Coronary artery (tissue), 2 donors: Measurements from ENCODE around the gene RAB27B.

Experiments used
- DNase-seq: peaks from one replicate; pipeline ENCODE4 v3.0.0-alpha.2; 2017; ENCODE audit warnings: low spot score
- H3K27ac ChIP-seq, 2 donors: fragments of 200-600 bp; sonication (generic); one replicate each; pipeline ENCODE4 v1.5.1; 2016 to 2019
- H3K4me3 ChIP-seq: fragments of 200-600 bp; sonication (generic); 2 replicates; pipeline ENCODE4 v1.5.1; 2016; ENCODE audit warnings: mild to moderate bottlenecking, moderate library complexity
- TF ChIP-seq, protein P1 (sequence below): fragments of 200-600 bp; sonication (generic); IDR thresholded peaks from one replicate; pipeline ENCODE4 v1.5.1; 2019; ENCODE audit warnings: antibody characterized with exemption

RAB27B gene

DNA sequence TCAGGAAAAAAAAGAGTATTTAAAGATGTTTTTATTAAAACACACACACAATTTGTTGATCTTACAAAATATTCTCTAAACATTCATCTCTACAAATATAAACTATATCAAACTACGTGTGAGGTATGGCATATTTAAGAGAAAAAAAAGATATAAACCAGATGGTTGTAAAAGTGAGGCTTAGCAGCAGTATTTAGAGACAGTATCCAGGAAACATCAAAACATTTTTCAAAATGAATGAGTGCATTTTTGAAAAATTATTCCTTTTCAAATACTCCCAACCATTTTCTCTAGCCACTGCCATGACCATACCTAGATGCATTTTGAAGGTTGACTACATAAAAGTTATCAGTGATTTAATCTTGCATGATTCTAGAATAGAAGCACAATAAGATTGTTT lies 38.2 kb upstream of the RAB27B start:
- TF ChIP-seq, protein P1, sequence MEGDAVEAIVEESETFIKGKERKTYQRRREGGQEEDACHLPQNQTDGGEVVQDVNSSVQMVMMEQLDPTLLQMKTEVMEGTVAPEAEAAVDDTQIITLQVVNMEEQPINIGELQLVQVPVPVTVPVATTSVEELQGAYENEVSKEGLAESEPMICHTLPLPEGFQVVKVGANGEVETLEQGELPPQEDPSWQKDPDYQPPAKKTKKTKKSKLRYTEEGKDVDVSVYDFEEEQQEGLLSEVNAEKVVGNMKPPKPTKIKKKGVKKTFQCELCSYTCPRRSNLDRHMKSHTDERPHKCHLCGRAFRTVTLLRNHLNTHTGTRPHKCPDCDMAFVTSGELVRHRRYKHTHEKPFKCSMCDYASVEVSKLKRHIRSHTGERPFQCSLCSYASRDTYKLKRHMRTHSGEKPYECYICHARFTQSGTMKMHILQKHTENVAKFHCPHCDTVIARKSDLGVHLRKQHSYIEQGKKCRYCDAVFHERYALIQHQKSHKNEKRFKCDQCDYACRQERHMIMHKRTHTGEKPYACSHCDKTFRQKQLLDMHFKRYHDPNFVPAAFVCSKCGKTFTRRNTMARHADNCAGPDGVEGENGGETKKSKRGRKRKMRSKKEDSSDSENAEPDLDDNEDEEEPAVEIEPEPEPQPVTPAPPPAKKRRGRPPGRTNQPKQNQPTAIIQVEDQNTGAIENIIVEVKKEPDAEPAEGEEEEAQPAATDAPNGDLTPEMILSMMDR: no peak
- no peak for DNase-seq
- H3K27ac ChIP-seq: no peak overlapping the region
- no peak overlapping the region for H3K4me3 ChIP-seq

DNA sequence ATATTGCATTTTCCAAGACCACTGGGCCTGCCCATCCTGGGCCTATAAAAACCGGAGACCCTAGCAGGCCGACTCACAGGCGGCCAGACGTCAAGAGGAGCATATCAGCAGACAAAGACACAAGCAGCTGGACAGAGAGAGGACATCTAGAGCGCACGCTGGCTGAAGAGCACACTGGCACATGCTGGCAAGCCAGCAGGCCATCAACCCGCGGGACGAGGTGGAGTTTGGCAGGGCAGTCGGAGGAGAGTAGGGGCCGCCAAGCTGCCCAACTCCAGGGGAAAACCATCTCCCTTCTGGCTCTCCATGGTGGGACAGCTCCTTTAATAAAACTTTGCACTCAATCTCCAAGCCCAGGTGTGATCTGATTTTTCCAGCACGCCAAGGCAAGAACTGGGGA lies 36.6 kb upstream of the RAB27B start:
- Histone ChIP-seq H3K4me3 (no peak overlapping the region), H3K27ac (no peak overlapping the region)
- no peak for DNase-seq
- TF ChIP-seq, protein P1: no peak

DNA sequence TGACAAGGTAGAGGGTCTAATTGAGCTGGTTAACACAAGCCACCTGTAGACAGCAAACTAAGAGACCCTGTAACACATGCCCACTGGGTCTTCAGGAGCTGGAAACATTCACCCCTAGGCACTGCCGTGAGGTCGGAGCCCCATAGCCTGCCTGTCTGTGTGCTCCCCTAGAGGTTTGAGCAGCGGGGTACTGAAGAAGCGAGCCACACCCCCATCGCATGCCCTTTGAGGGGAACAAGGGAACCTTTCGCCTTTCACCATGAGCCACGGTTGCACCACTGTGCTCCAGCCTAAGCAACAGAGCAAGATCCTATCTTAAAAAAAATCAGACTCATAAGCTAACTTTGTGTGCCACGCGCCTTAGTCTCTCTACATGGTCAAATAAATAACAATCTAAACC lies 36.2 kb upstream of the RAB27B start:
- DNase-seq: no peak
- TF ChIP-seq, protein P1: no peak
- Histone ChIP-seq H3K4me3 (no peak overlapping the region), H3K27ac (no peak overlapping the region)

DNA sequence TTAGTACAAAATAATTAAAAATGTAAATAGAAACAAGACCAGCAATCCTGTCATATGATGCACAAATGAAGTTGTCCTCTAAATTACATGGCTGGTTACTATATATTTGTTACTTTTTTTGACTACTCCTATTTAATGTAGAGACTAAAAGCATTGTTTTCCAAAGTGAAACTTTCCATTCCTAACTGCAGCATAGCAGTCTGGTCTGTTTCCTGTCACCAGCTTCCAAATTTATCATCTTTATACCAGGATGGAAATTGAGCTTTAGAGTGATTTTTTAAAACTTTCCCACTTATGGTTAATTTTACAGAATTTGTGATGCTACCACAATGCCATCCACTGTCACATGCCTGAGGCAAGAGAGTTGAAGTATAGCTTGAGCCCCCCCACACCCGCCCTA lies 33.5 kb upstream of the RAB27B start:
- TF ChIP-seq, protein P1: no peak
- Histone ChIP-seq H3K4me3 (no peak overlapping the region), H3K27ac (no peak overlapping the region)
- no peak for DNase-seq

DNA sequence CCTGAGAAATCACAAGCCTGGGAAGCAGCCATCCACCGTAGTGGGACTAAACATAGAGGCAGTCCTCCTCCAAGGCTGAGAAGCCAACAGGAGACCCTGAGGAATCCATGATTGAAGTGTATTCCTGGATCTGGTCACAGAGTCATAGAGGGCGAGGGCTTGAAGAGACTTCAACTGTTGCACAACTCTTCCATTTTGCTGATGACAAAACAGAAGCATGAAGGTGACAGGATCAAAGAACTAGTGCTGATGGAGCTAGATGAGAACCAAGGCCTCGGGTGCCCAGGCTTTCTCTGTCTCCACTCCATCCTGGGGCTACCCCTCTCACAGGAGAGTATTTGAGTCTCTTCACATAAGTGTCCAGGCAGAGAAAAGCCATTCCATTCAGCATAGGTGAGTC lies 30.1 kb upstream of the RAB27B start:
- DNase-seq: no peak
- TF ChIP-seq, protein P1: no peak
- no peak overlapping the region for H3K4me3 ChIP-seq
- H3K27ac ChIP-seq: no peak overlapping the region

DNA sequence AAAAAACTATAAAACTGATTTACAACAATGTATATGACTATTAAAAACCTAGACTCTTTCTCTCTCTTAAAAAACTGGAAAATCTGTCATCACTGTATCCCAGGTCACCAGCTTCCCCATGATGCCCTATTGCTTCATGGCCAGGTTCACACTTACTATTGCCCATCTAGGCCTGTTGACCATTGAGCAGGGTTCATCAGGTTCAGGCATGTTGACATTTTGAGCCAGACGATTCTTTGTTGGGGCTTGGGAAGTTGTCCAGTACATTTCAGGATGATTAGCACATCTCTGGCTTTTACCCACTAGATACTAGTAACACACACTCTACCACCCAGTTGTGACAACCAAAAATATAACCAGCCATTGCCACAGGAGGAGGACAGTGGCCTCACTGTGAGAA lies 26.9 kb upstream of the RAB27B start:
- no peak overlapping the region for H3K27ac ChIP-seq
- no peak overlapping the region for H3K4me3 ChIP-seq
- TF ChIP-seq, protein P1: no peak
- no peak for DNase-seq

DNA sequence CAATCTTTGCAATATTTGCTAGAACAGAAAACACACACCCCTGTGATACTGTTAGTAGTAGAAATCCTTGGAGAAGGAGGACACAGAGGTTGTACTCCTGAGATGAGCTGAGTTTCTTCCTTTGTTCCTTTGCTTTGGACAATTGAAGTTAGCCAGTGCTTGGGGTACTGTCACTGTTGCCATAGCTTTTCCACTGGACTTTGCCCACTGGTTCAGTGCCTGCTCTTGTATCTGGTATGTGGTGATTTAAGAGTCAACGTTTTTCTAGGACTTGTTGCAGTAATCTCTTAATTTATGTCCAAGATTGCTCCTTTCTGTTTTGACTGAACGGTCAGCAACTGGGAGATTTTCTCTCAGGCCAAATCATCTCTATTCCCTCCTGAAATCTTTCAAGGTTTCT lies 26.1 kb upstream of the RAB27B start:
- TF ChIP-seq, protein P1: no peak
- no peak overlapping the region for H3K4me3 ChIP-seq
- no peak for DNase-seq
- no peak overlapping the region for H3K27ac ChIP-seq
